Esophagus squamous epithelium (tissue), 4 donors: ENCODE data around the gene CTNS.

Experiments
- CTCF ChIP-seq, 6 experiments: fragments of 450-650 bp in 4 of 6; fragments of 200-600 bp in 2 of 6; sonication (generic) in 2 of 6; IDR thresholded peaks; one replicate each; pipeline ENCODE4 v1.5.1; 2016 to 2019; ENCODE audit warnings: antibody characterized with exemption in 6 of 6, mild to moderate bottlenecking in 4 of 6, moderate library complexity in 4 of 6
- POLR2A ChIP-seq, 4 donors: fragments of 450-650 bp; IDR thresholded peaks; one replicate each; pipeline ENCODE4 v1.6.1; 2017; ENCODE audit warnings: antibody characterized with exemption in 4 of 4, mild to moderate bottlenecking in 4 of 4, moderate library complexity in 3 of 4

- no peak for TF ChIP-seq CTCF (IDR thresholded peaks at IDR 0.05)
- no peak for TF ChIP-seq POLR2A (IDR thresholded peaks at IDR 0.05)
Observed at GRCh38 chr17:3593384-3593783, 43.2 kb upstream of the CTNS start.
